NCI-H1694 (cell line): ENCODE measurements around the gene HPCAL1.

ENCODE experiments used
- DNase-seq: peaks from one replicate; lab custom pipeline; 2025; lab: John Stamatoyannopoulos, UW

Gene HPCAL1

DNA sequence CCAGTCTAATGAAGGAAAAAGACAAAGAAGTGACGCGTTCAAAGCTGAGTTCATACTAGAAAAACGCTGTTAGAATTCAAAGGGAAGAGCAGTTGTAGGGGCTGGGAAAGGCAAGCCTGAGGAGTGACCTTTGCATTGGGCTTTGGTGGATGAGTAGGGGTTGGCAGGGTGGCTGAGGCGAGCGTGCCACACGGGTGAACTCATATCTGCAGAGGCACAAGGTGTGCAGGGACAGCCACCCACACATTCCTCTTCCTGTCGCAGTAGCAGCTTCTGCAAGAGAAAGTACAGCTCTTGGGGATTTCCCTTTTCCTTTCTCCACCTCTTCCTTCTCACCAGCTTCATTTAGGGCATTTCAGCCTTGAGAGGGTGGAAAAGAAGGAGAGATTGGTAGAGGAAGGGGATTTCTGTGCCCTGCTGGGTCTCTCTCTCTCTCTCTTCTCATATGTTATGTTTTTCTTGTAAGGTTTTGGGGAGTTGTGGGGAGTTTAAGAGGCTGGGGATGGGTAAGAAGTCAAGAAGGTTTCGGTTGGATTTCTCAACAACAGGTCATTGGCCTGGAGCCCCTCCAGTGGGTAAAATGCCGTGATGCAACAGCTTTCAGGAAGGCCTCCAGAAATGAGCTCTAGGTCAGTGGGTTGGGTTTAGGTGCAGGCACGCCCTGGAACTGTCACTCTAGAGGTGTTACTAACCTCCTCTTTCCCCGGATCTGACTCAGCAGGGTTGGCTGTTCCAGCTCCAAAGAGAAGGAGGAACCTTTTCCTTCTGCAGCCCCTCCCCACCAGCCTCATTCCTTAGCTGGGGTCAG lies 105.3 kb downstream of the HPCAL1 start:
- no peak for DNase-seq

DNA sequence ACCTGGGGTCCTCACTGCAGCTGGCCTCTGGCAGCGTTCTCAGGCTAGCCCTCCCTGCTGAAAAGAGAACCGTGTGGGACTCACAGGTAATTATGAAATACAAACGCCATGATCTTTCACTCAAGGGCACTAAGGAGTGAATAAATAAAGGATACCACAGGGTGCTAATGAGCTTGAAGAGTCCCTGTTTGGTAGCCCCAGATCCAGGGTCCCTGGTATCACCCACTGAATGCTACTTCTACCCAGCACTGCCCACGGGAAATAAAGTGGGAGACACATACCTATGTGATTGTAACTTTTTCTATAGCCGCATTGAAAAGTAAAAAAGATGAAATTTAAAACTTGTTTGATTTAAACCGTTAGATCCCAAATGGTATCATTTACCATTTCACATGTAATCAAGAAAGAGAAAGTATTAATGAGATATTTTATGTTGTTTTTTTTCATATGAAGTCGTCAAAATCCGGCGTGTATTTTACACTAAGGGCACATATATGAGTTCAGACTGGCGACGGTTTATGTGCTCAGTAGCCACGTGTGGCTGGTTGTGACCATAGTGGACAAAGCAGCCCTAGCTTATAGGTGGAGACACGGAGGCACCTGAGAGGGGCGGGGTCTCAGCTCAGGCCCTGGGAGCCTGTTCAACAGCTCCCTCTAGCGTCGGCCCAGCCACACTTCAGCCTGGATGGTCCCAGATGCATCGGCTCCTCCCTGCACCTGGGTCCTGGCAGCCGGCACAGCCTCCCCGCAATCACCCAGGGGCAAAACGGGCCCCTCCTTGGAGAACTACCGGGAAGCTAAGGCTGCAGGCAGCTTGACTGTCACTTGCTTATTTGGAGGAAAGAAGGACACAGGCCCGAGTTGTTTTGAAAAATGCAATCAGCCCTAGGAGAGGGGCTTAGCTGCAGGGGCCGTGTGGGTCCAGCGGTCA lies 106.2 kb downstream of the HPCAL1 start:
- DNase-seq: peak; percentile 85

DNA sequence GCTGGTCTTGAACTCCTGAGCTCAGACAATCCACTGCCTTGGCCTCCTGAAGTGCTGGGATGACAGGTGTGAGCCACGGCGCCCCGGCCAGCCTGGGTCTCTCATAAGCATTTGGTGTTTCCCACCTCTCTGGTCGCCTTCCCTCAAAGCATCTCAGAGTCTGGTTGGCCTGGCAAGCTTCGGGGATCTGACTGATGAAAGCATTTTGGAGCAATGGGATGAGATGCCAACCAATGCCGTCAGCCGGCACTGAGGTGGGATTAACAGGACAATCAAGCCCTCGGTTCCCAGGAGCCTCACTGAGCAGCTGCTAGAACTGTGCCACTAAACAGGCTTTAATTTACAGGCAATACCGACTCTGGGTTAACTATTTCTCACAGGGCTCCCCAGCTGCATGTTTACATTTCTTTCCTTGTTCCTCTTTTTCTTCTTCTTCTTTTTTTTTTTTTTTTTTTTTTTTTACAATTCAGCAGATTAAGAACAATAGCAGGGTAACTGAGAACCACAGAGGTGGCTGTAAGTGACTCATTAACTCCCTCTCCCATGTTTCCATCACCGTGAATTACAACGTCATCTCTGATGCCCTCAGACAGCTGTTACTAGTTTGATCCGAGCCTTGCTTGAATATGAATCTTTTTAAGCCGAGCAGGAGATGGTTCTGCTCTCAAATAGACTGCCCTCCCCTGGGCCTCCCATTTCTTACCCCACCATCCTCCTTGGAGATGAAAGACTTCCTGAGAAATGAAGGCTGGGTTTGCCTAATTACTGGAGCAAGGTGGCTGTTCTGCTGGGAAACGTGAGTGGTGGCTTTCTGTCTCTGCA lies 107.5 kb downstream of the HPCAL1 start:
- DNase-seq: no peak

DNA sequence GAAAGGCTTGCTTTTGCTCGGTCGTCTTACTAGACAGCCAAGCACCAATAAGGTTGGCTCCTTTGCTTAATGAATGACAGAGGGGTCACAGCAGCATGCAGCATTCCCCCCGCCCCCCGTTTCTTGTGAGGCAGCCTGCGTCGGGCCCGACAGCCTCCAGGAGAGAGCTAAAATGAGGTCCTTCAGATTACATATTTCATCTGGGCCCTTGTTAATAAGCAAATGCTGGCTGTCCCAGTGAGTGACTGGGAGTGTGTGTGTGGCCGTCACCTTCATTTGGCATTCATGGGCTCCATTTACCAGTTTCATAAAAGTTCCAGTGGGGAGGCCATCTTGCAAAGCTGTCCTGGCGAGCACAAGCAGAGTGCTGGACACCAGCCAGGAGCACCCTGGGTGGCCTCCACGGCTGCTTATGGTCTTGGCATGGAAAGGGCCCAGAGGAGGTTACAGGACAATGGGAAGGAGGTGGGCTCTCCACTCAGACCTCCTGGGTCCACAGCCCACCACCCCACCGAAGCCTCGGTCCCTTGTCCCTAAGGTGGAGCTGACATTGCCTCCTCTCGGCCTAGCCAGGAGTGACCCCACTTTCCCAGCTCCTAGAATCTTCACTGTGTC lies 108.2 kb downstream of the HPCAL1 start:
- DNase-seq: no peak

DNA sequence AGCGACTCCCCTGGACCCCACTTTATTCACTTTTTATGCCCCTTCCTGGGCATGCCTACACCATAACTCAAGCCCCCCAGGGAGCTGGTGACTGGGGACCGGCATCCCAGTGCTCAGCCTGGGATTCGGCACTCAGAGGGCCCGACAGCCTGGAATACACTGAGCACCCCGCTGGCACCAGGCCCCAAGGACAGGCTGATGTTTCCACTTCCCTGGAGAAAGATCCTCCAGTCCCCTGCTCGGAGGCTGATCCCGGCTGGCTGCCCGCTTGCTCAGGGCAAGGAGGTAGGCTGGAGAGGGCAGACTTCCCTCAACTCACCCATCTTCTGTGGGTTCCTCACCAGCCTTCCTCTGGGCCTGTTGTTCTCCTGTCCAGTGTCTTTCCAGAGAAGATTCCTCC lies 108.9 kb downstream of the HPCAL1 start:
- DNase-seq: no peak

DNA sequence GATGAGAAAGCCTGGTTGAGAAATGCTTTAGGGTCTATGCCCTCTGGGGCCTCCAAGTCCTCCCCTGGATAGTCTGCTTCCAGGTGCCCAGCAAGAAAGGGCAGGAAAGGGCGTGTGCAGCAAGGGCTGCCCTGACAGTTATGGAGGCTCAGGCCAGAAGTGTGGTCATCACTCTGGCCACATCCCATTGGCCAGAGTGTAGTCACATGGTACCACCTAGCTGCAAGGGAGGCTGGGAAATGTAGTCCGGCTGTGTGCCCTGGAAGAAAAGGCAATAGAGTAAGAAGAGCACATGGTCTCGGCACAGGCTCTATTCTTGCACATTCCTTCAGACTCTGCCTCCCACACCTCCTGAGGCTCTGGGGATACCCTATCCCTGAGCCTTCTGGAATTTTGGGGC lies 109.7 kb downstream of the HPCAL1 start:
- DNase-seq: peak; percentile 12

DNA sequence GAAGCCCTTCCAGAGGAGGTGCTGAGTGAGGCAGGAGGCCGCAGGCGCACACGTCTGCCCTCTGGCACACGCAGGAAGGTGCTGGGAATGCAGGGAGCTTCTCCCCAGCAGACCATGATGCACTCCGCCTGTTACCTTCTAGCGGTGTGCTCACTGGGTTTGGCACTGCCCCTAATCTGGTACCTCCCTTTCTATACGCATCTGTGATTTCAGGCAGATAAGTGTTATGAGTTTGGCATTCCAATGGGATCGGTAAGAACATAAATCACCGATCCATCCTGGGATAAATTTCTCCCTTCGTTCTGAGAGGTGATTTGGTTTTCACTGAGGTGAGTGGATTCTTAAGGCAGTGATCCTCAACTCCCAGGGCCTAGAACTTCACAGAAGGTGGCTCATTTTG lies 110.8 kb downstream of the HPCAL1 start:
- no peak for DNase-seq

DNA sequence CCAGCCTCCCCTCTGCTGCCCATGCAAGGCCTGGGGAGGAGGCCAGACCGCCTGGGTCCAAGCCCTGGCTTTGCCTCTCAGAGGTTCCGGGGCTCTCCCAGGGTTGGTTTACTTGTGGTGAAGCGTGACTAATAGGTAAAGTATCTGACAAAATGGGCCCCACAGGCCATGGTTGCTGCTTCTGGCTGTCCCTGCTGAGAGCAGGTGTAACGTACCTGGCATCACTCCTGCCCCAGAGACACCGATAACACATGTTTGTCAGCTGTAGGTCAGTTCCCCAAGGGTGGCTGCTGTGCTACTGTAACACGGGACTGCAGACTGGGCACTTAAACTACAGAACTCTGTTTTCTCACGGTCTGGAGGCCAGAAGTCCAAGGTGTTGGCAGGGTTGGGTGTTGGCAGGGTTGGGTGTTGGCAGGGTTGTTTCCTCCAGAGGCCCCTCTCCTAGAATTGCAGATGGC lies 111.3 kb downstream of the HPCAL1 start:
- no peak for DNase-seq

DNA sequence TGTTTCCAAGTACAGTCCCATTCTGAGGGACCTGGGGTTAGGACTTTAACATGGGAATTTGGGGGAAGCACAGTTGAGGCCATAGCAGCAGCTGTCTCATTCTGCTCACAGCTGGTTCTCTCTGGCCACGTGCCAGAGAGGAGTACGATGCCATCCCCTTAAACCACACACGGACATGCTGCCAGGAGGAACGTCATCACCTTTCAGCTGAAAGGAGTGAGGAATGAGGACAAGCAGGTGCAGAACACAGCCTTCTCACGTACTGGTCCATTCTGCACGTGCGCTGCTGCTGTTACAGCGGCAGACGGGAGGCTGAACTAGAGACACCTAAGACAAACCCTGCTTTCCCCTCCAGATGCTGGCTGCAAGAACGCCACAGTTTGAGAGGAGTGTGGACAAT lies 111.9 kb downstream of the HPCAL1 start:
- DNase-seq: peak; percentile 81

DNA sequence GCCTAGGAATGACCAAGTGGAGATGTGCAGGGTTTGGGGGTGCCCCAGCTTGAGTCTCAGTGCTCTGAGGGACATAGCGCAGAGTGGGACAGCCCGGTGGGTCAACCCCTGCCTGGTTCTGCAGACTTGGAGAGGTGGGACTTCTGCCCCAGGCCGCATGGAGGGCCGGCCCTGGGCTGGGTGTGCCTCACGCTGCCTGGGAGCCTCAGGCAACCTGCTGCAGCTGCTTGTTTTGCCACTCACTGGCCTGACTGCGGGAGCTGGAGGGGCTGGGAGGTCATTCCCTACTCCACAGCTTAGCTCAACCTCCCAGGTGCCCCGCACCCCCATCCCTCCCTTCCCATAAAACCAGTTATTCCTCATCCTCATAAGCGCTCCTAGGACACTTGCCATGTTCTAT lies 112.3 kb downstream of the HPCAL1 start:
- DNase-seq: no peak

DNA sequence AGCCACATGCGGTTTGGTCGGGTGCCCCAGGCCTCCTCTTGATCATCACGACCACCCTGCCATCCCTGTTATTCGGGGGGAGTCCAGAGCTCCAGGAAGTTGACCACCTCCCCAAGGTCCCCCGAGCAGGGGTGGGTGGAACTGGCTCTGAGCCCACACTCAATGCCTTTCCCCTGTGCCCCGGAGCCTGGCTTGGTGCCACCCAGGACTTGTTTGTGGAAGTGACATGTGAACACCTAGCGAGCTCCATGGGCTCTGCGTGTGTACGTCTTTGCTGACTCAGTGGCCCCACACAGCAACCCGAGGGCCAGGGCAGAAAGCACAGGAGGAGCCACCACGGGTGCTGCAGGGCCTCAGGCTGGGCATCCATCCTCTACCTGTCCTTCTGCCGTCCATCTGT lies 112.9 kb downstream of the HPCAL1 start:
- no peak for DNase-seq

DNA sequence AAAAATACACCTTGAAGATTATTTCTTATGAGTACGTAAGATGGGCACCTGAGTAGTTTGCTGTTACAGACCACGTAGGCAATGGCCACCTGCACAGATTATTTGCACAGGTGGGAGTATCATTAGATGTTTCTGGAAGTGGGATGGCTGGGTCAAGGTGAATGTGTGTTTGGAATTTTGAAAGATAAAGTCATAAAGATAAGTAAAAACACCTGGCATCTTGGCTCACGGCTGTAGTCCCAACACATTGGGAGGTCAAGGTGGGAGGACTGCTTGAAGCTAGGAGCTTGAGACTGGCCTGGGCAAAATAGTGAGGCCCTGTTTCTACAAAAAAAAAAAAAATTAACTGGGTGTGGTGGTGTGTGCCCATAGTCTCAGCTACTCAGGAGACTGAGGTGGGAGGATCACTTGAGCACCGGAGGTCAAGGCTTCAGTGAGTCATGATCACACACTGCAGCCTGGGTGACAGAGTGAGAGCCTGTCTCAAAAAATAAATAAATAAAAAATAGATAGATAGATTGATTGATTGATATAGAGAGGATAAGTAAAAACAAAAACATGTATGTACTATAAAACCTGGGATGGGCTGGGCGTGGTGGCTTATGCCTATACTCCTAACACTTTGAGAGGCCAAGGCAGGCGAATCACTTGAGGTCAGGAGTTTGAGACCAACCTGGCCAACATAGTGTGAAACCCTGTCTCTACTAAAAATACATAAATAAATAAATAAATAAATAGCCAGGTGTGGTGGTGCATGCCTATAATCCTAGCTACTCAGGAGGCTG lies 115.0 kb downstream of the HPCAL1 start:
- no peak for DNase-seq

DNA sequence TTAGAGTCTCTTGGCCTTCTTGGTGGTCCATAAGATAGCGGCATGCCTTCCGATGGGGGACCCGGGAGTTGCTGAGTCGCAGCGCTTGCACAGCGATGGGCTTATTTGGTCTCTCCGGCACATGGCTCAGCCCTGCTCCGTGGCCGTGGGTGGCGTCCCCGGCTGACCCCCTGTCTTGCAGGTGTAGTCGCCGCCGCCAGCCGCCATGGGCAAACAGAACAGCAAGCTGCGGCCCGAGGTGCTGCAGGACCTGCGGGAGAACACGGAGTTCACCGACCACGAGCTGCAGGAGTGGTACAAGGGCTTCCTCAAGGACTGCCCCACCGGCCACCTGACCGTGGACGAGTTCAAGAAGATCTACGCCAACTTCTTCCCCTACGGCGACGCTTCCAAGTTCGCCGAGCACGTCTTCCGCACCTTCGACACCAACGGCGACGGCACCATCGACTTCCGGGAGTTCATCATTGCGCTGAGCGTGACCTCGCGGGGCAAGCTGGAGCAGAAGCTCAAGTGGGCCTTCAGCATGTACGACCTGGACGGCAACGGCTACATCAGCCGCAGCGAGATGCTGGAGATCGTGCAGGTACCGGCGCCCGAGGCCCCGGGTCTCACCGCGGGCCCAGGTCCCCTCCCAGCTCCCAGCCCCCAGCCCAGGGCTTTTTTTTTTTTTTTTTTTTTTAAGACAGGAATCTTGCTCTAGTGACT lies 117.0 kb downstream of the HPCAL1 start:
- no peak for DNase-seq

DNA sequence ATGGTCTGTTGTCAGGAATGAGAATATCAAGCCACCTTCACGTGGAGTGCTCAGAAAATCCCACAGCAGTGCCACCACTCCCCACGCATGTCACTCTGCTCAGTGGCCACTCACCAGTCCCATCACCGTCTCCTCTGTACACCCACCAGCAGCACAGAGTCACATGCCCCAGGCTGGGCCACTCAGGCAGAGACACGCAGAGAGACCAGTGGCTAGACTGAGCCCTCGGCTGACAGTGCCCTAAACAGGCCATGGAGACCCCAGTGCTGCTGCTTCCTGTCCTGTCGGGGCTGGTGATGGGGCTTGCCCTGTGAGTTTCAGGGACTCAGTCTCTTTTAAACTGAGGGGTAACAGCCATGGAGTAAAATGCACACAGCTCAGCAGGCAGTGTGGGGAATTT lies 119.5 kb downstream of the HPCAL1 start:
- DNase-seq: no peak

DNA sequence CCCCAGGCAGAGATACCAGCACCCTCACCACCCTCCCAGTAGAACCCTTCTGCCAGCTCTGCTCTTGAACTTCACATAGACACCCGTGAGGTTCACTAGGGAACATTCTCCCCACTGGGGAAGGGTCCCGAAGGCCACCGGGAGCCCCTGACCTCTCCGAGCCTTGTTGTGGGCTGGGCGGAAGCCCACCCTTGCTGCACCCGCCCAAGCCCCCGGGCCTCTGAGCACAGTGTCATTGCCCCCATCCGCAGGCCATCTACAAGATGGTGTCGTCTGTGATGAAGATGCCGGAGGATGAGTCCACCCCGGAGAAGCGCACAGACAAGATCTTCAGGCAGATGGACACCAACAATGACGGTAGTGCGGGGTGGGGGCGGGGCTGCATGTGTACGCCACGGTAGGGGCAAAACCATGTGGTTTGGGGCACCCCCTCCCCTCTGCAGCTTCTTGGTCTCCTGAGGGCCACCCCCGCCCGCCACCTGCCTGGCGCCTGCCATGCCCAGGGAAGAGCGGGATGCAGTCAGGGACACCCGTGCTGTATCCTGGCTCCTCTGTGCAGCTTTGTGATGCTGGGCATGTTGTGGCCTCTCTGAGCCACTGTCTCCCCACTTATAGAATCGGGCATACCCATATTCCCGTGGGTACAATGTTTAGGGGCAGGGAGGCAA lies 120.2 kb downstream of the HPCAL1 start:
- no peak for DNase-seq

DNA sequence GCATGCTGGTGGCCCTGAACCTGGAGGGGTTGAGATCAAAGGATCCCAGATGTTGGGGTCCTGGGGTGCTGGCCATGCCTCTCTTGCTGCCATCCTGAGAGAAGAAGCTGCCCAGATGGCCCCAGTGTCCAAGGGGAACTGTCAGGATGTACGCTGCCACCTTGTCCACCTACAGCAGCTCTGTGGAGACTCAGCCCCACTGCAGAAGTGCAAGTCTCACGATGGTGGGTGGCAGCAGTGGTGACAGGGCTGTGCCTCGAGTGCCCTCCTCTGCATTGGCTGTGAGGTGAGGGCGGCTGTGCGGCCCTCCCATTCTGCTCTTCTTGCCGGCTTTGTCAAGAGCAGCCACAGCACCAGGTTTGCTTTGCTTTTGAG lies 120.7 kb downstream of the HPCAL1 start:
- DNase-seq: no peak

DNA sequence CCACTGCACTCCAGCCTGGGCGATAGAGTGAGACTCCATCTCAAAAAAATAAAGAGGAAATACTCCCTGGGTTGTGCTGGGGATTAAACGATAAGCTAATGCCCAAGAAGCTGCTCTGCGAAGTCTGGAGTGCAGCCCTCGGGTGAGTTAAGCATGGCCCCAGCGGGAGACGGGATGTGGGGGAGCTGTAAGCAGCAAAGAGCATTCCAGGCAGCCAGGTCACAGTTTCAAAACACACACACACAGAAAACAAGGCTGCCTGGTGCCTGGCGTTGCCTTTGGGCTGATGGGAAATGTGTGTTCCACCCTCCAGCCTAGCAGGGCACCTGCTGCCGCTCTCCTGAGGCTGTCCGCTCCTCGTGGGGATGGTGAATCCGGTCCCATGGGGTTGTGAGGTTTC lies 121.3 kb downstream of the HPCAL1 start:
- DNase-seq: no peak

DNA sequence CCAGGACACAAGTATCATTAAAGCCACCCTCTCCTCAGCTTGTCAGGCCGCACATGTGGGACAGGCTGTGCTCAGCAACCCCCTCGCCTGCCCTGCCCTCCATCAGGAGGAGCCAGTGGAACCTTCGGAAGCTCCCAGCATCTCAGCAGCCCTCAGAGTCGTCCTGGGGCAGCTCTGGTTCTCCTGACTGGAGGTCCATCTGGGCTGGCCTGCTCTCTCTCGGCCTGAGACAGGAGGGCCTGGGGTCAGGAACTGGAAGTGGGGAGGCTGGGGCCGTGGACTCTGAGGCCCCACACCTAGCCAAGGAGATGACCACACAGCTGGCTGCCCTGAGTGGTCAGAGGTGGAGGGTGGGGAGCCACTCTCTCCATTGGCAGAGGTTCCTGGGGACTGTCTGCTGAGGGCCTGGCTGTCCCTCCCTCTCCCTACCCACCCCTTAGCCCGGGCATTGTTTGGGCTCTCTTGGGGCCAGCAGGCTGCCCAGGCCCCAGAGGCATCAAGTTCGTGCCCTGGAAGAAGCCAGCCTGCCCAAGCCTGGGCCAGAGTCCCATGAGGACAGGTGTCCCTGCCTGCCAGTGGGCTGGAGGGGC lies 122.3 kb downstream of the HPCAL1 start:
- no peak for DNase-seq

DNA sequence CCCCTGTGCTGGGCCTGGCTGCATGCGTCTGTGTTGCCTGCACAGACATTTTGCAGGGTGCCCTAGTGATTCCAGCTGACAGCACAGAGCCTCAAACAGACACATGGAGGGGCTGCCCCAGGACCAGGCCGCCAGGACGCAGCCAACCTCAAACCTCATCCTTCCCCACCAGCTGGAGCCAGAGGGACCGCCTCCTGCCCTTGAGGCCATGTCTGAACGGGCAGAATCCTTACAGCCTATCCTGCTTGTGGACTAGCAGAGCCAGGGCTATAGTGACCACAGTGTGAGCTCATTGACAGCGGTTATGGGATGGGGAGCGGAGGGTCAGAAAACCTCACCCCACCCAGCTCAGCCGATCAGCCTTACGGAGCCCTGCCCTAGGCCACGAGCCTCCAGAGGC lies 123.0 kb downstream of the HPCAL1 start:
- DNase-seq: no peak
